Omental fat pad (tissue), 4 donors: ENCODE data around the gene RAB36. TPM values are rescaled to one million over a fixed set of nuclear protein-coding genes. Genes with fewer than 3 reads are reported as not detected.

Experiments used
- ATAC-seq: fragments of 150-250 bp; one replicate; pipeline ENCODE4 v1.9.1; 2016; ENCODE audit warnings: mild to moderate bottlenecking, moderate library complexity; ENCODE audit not compliant: low FRiP score
- DNase-seq: peaks from one replicate; pipeline ENCODE4 v3.0.0-alpha.2; 2019; ENCODE audit warnings: low spot score
- total RNA-seq, 4 donors: library from RNA; depleted of rRNA; stranded (reverse); fragments of >200 nt; gene quantifications; one replicate each; pipeline ENCODE4 v1.1.0, GENCODE V29; 2016
- TF ChIP-seq, protein P1 (sequence below), 3 donors: fragments of 450-650 bp; IDR thresholded peaks; one replicate each; pipeline ENCODE4 v1.5.1; 2016 to 2017; ENCODE audit warnings: antibody characterized with exemption in 3 of 3, mild to moderate bottlenecking in 3 of 3, moderate library complexity in 2 of 3

The RAB36 gene
- 1 to 10 TPM; 1.6 to 5.7 (median 2.9) TPM for total RNA-seq

- TF ChIP-seq, protein P1, sequence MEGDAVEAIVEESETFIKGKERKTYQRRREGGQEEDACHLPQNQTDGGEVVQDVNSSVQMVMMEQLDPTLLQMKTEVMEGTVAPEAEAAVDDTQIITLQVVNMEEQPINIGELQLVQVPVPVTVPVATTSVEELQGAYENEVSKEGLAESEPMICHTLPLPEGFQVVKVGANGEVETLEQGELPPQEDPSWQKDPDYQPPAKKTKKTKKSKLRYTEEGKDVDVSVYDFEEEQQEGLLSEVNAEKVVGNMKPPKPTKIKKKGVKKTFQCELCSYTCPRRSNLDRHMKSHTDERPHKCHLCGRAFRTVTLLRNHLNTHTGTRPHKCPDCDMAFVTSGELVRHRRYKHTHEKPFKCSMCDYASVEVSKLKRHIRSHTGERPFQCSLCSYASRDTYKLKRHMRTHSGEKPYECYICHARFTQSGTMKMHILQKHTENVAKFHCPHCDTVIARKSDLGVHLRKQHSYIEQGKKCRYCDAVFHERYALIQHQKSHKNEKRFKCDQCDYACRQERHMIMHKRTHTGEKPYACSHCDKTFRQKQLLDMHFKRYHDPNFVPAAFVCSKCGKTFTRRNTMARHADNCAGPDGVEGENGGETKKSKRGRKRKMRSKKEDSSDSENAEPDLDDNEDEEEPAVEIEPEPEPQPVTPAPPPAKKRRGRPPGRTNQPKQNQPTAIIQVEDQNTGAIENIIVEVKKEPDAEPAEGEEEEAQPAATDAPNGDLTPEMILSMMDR (IDR thresholded peaks at IDR 0.05), result no peak
- ATAC-seq (peak; percentile 91), DNase-seq (peak; percentile 96)
Observed at GRCh38 chr22:23144932-23145877, at the start of gene RAB36. RAB36 (plus strand) TSS chr22:23145477; CDS start chr22:23146617, 1,140 bp downstream.

DNA sequence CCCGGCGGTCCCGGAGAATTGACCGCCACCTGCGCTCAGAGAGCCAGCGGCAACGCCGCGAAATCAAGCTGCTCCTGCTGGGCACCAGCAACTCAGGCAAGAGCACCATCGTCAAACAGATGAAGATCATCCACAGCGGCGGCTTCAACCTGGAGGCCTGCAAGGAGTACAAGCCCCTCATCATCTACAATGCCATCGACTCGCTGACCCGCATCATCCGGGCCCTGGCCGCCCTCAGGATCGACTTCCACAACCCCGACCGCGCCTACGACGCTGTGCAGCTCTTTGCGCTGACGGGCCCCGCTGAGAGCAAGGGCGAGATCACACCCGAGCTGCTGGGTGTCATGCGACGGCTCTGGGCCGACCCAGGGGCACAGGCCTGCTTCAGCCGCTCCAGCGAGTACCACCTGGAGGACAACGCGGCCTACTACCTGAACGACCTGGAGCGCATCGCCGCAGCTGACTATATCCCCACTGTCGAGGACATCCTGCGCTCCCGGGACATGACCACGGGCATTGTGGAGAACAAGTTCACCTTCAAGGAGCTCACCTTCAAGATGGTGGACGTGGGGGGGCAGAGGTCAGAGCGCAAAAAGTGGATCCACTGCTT is 49.4 kb upstream of the RAB36 start:
- no peak for ATAC-seq
- no peak for DNase-seq
- TF ChIP-seq, protein P1 (IDR thresholded peaks at IDR 0.05), result no peak

- TF ChIP-seq, protein P1 (IDR thresholded peaks at IDR 0.05), result no peak
- DNase-seq (no peak), ATAC-seq (no peak)
Observed at GRCh38 chr22:23097412-23098229, 47.7 kb upstream of the RAB36 start.

DNA sequence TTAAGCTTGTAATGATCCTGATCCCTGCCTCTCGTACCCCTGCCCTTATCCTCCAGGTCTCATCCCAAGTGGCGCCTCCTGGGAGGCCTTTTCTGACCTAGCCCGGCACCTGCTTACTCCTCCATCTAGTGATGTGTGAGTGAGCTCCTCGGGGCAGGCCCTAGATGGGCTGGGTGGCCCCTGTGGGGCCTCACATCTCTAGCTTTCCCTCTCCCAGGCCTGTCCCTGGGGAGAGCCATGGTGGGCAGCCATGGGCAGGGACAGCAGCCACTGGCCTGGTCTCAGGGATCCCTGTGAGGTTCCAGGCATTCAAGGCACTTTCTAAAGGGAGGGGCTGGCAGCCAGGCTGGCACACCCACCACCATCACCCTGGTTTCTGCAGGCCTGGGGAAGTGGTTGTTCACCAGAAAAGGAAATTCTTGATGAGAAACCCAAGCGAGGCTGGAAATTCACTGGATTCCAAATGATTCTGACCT is 47.0 kb upstream of the RAB36 start:
- DNase-seq, result no peak
- ATAC-seq, result peak; percentile 10
- TF ChIP-seq, protein P1 (IDR thresholded peaks at IDR 0.05), result no peak

DNA sequence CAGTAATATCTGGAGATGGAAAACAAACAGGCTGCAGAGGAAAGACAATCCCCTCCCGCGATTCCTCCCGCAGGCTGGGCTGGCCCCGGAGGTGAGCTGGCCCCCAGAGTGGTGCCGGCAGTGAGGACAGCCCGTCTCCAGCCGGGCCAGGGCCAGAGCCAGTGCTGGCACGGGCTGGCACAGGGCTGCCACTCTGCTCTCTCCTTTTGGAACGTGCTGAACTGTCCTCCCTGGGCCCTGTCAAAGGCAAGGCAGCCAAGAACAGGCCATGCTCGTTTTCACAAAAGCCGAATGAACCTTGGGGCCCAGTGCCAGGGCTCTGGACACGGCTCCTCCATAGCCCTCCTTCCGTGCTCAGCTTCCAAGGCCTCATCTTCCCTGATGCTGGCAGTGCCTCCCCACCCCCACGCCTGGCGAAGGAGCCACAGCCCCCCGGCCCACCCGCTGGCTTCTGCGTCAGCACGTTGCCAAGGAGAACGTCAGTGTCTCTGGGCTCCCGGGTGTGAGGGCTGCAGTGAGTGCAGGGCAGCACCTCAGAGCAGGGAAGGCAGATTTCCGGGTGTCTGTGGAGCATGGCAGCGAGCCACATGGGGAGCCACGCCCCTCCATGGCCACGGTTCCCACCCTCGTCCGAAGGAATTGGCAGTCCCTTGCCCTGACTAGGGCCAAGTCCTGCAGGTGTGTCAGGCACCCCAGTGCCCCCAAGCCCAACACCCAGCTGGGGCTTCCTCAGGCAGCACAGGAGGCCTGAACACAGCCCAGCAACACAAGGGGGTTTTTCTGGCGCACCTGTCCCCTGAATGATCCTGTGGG is 46.4 kb upstream of the RAB36 start:
- TF ChIP-seq, protein P1 (IDR thresholded peaks at IDR 0.05), result no peak
- DNase-seq (no peak), ATAC-seq (peak; percentile 69)

- ATAC-seq (no peak), DNase-seq (no peak)
- TF ChIP-seq, protein P1 (IDR thresholded peaks at IDR 0.05), result no peak
Observed at GRCh38 chr22:23099531-23099804, 45.8 kb upstream of the RAB36 start.
